Neural cell (in vitro differentiated cells): ENCODE results near the gene SH3GL2. TPM values are rescaled to one million over a fixed set of nuclear protein-coding genes. Genes with fewer than 3 reads are reported as not detected.

Source experiments
- H2AFZ ChIP-seq: fragments of 200-600, 300-800 bp; sonication (generic), shearing (Covaris generic); 2 replicates; pipeline ENCODE4 v1.6.0; 2014; ENCODE audit warnings: low read depth, mild to moderate bottlenecking, antibody characterized with exemption, low read length, moderate library complexity
- H3F3A ChIP-seq: fragments of 200-600 bp; shearing (Covaris generic); 2 replicates; pipeline ENCODE4 v1.6.1; 2016; ENCODE audit warnings: mild to moderate bottlenecking, moderate library complexity, mixed read lengths, antibody characterized with exemption, low read length; ENCODE audit not compliant: insufficient read depth, poor library complexity, severe bottlenecking
- H3K27ac ChIP-seq: fragments of 200-600, 300-800 bp; sonication (generic), shearing (Covaris generic); 2 replicates; pipeline ENCODE4 v1.5.1; 2014; ENCODE audit warnings: mild to moderate bottlenecking, low read length, moderate library complexity
- H3K27me3 ChIP-seq: fragments of 300-800, 200-600 bp; sonication (generic), shearing (Covaris generic); 2 replicates; pipeline ENCODE4 v1.6.0; 2014; ENCODE audit warnings: mild to moderate bottlenecking, low read depth, low read length, moderate library complexity; ENCODE audit not compliant: insufficient read depth
- H3K36me3 ChIP-seq: fragments of 300-800, 200-600 bp; sonication (generic), shearing (Covaris generic); 2 replicates; pipeline ENCODE4 v1.5.1; 2014; ENCODE audit warnings: mild to moderate bottlenecking, antibody characterized with exemption, low read length, moderate library complexity; ENCODE audit not compliant: insufficient read depth
- H3K4me2 ChIP-seq: fragments of 300-800, 200-600 bp; sonication (generic), shearing (Covaris generic); 2 replicates; pipeline ENCODE4 v1.6.0; 2014; ENCODE audit warnings: mild to moderate bottlenecking, low read length
- H3K4me3 ChIP-seq: fragments of 300-800, 200-600 bp; sonication (generic), shearing (Covaris generic); 2 replicates; pipeline ENCODE4 v1.5.1; 2014; ENCODE audit warnings: mild to moderate bottlenecking, low read length, moderate library complexity
- H3K79me2 ChIP-seq: fragments of 200-600 bp; shearing (Covaris generic); replicated peaks from 2 replicates; pipeline ENCODE4 v1.6.0; 2014; ENCODE audit warnings: mild to moderate bottlenecking, low read length, moderate library complexity; ENCODE audit not compliant: insufficient read depth
- H3K9ac ChIP-seq: fragments of 300-800, 200-600 bp; sonication (generic), shearing (Covaris generic); 2 replicates; pipeline ENCODE4 v1.6.1; 2016; ENCODE audit warnings: mild to moderate bottlenecking, low read length, mixed read lengths
- H3K9me2 ChIP-seq: fragments of 200-600 bp; shearing (Covaris generic); 2 replicates; pipeline ENCODE4 v1.6.1; 2016; ENCODE audit warnings: mild to moderate bottlenecking, low read length, mixed read lengths; ENCODE audit not compliant: insufficient read depth
- H3K9me3 ChIP-seq: fragments of 200-600, 300-800 bp; sonication (generic), shearing (Covaris generic); 2 replicates; pipeline ENCODE4 v1.6.1; 2016; ENCODE audit warnings: mild to moderate bottlenecking, mixed run types, low read length, moderate library complexity, mixed read lengths
- H4K20me1 ChIP-seq: fragments of 200-600 bp; shearing (Covaris generic); 2 replicates; pipeline ENCODE4 v1.6.1; 2016; ENCODE audit warnings: mild to moderate bottlenecking, mixed run types; ENCODE audit not compliant: insufficient read depth
- CTCF ChIP-seq: fragments of 450-650 bp; IDR thresholded peaks from 2 replicates; pipeline ENCODE4 v1.5.1; 2014; ENCODE audit warnings: antibody characterized with exemption, mild to moderate bottlenecking, moderate library complexity; ENCODE audit not compliant: poor library complexity, severe bottlenecking
- EP300 ChIP-seq: fragments of 450-650 bp; conservative IDR thresholded peaks from 2 replicates; pipeline ENCODE4 v1.6.1; 2014; ENCODE audit warnings: antibody characterized with exemption, mild to moderate bottlenecking, moderate library complexity; ENCODE audit not compliant: poor library complexity, severe bottlenecking
- EZH2 ChIP-seq: fragments of 200-600, 300-800 bp; shearing (Covaris generic), sonication (generic); IDR thresholded peaks from 2 replicates; pipeline ENCODE4 v1.6.1; 2014; ENCODE audit warnings: antibody characterized with exemption, low read length, borderline replicate concordance, mild to moderate bottlenecking; ENCODE audit not compliant: insufficient read depth, poor library complexity, severe bottlenecking
- MXI1 ChIP-seq: fragments of 450-650 bp; conservative IDR thresholded peaks from 2 replicates; pipeline ENCODE4 v1.6.1; 2014; ENCODE audit warnings: antibody characterized with exemption, mild to moderate bottlenecking; ENCODE audit not compliant: poor library complexity, severe bottlenecking
- POLR2AphosphoS5 ChIP-seq: IDR thresholded peaks from 2 replicates; pipeline ENCODE4 v1.6.1; 2012
- RAD21 ChIP-seq: fragments of 450-650 bp; conservative IDR thresholded peaks from 2 replicates; pipeline ENCODE4 v1.6.1; 2014; ENCODE audit warnings: antibody characterized with exemption, mild to moderate bottlenecking, moderate library complexity
- SMC3 ChIP-seq: fragments of 450-650 bp; conservative IDR thresholded peaks from 2 replicates; pipeline ENCODE4 v1.6.1; 2014; ENCODE audit warnings: antibody characterized with exemption, mild to moderate bottlenecking, moderate library complexity; ENCODE audit not compliant: poor library complexity
- TAF1 ChIP-seq: IDR thresholded peaks from 2 replicates; pipeline ENCODE4 v1.6.1; 2012; ENCODE audit warnings: low read depth
- polyA plus RNA-seq: library from polyadenylated mRNA; depleted of rRNA; stranded (reverse); fragments of >200 nt; gene quantifications from 2 replicates; pipeline ENCODE4 v1.2.3, GENCODE V29; 2014
- TF ChIP-seq, protein P1 (sequence below): IDR thresholded peaks from 2 replicates; pipeline ENCODE4 v1.6.1; 2012; ENCODE audit warnings: borderline replicate concordance

Gene SH3GL2
- polyA plus RNA-seq, 1 donor from 2014 or later = 13.5 TPM

DNA sequence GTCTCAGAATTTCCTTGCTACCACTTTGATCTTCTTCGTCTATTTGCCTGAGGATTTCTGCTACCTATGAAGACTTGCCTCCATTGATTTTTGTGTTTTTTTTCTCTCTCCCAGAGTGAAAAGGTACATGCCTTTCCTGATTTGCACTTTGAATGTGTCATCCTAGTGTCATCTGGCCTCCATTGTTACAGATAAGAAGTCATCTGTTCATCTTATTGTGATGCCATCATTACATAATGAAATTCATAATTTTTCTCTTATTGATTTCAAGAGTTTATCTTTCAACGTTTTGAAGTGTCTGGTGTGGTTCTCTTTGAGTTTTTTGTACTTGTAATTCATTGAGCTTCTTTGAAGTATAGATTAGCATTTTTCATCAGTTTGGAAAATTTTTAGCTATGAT lies 144.8 kb downstream of the SH3GL2 start:
- no peak overlapping the region for H3K4me3 ChIP-seq
- no peak overlapping the region for H2AFZ ChIP-seq
- no peak overlapping the region for H3K27ac ChIP-seq
- no peaks in the 10 kb centered on the region for H3K9me3 ChIP-seq
- TF ChIP-seq CTCF (no peak), MXI1 (no peak), POLR2AphosphoS5 (no peak), RAD21 (no peak), SMC3 (no peak), EZH2 (no peak), TAF1 (no peak), EP300 (no peak)
- TF ChIP-seq, protein P1, sequence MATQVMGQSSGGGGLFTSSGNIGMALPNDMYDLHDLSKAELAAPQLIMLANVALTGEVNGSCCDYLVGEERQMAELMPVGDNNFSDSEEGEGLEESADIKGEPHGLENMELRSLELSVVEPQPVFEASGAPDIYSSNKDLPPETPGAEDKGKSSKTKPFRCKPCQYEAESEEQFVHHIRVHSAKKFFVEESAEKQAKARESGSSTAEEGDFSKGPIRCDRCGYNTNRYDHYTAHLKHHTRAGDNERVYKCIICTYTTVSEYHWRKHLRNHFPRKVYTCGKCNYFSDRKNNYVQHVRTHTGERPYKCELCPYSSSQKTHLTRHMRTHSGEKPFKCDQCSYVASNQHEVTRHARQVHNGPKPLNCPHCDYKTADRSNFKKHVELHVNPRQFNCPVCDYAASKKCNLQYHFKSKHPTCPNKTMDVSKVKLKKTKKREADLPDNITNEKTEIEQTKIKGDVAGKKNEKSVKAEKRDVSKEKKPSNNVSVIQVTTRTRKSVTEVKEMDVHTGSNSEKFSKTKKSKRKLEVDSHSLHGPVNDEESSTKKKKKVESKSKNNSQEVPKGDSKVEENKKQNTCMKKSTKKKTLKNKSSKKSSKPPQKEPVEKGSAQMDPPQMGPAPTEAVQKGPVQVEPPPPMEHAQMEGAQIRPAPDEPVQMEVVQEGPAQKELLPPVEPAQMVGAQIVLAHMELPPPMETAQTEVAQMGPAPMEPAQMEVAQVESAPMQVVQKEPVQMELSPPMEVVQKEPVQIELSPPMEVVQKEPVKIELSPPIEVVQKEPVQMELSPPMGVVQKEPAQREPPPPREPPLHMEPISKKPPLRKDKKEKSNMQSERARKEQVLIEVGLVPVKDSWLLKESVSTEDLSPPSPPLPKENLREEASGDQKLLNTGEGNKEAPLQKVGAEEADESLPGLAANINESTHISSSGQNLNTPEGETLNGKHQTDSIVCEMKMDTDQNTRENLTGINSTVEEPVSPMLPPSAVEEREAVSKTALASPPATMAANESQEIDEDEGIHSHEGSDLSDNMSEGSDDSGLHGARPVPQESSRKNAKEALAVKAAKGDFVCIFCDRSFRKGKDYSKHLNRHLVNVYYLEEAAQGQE = no peak
- H3K36me3 ChIP-seq = no peaks in the 10 kb centered on the region
- H3K79me2 ChIP-seq = no peaks in the 10 kb centered on the region
- H4K20me1 ChIP-seq = no peaks in the 10 kb centered on the region
- no peaks in the 10 kb centered on the region for H3F3A ChIP-seq
- H3K9me2 ChIP-seq = no peaks in the 10 kb centered on the region
- no peak overlapping the region for H3K4me2 ChIP-seq
- no peak overlapping the region for H3K9ac ChIP-seq
- H3K27me3 ChIP-seq = no peaks in the 10 kb centered on the region

GRCh38 chr9:17725399-17726010 lies 146.6 kb downstream of the SH3GL2 start:
- Histone ChIP-seq H3K79me2 (no peaks in the 10 kb centered on the region), H4K20me1 (no peaks in the 10 kb centered on the region)

More at GRCh38 chr9:17725399-17726010, 146.6 kb downstream of the SH3GL2 start:
- H3K9me2 ChIP-seq = no peaks in the 10 kb centered on the region
- no peak overlapping the region for H2AFZ ChIP-seq
- TF ChIP-seq CTCF (no peak), SMC3 (no peak), TAF1 (no peak), EP300 (no peak)
- TF ChIP-seq, protein P1 = no peak
- no peaks in the 10 kb centered on the region for H3K9me3 ChIP-seq
- no peaks in the 10 kb centered on the region for H3K27me3 ChIP-seq
- H3K4me3 ChIP-seq = no peak overlapping the region
- H3K9ac ChIP-seq = no peak overlapping the region
- H3F3A ChIP-seq = no peaks in the 10 kb centered on the region
- no peak overlapping the region for H3K4me2 ChIP-seq
- H3K36me3 ChIP-seq = no peaks in the 10 kb centered on the region
- H3K27ac ChIP-seq = no peak overlapping the region
